Endothelial cell of umbilical vein (primary cell): ENCODE results near the gene PGM2L1. TPM values are rescaled to one million over a fixed set of nuclear protein-coding genes. Genes with fewer than 3 reads are reported as not detected.

Experiments used
- BruUV-seq: library from RNA; stranded (reverse); fragments of 400-500 nt; replicated peaks from 2 replicates; lab custom pipeline; 2021; lab: Mats Ljungman, UMichigan
- CTCF ChIA-PET: fragments of 300-600, 350-600 bp; sonication (Branson Sonifier 250); formaldehyde crosslinking; loops from one replicate; lab custom pipeline; 2021; ENCODE audit warnings: antibody characterized with exemption, inconsistent platforms; lab: Charles Lee
- POLR2A ChIA-PET: fragments of 300-600, 350-600 bp; sonication (Branson Sonifier 250); formaldehyde crosslinking; loops from one replicate; lab custom pipeline; 2021; ENCODE audit warnings: antibody characterized with exemption, inconsistent platforms; lab: Charles Lee
- DNase-seq: peaks from one replicate; pipeline ENCODE4 v3.0.0-alpha.2; 2011; ENCODE audit warnings: low read depth, low spot score
- FAIRE-seq: peaks from 2 replicates; lab custom pipeline; 2011; peaks lifted over from hg19 to GRCh38; lab: Jason Lieb, UNC
- H2AFZ ChIP-seq: 2 replicates; pipeline ENCODE4 v1.6.0; 2012; ENCODE audit warnings: low read depth, low read length, control low read depth, inconsistent platforms
- H3K27ac ChIP-seq: 2 replicates; pipeline ENCODE4 v1.5.1; 2011; ENCODE audit warnings: low read depth, mild to moderate bottlenecking, control low read depth, low read length, moderate library complexity; ENCODE audit not compliant: insufficient read depth
- H3K27me3 ChIP-seq, 2 experiments: 2 replicates each; pipeline versions ENCODE4 v1.6.0 to v1.6.1; 2011; ENCODE audit warnings: low read length in 2 of 2, mixed read lengths in 1 of 2; ENCODE audit not compliant: control insufficient read depth in 2 of 2, insufficient read depth in 2 of 2
- H3K36me3 ChIP-seq, 2 experiments: 2 replicates in 1 of 2; 3 replicates in 1 of 2; pipeline ENCODE4 v1.5.1; 2011; ENCODE audit warnings: low read length in 2 of 2, mild to moderate bottlenecking in 1 of 2, moderate library complexity in 1 of 2; ENCODE audit not compliant: control insufficient read depth in 2 of 2, insufficient read depth in 2 of 2; ENCODE audit errors: extremely low read depth in 1 of 2
- H3K4me1 ChIP-seq: 3 replicates; pipeline ENCODE4 v1.5.1; 2011; ENCODE audit warnings: mild to moderate bottlenecking, low read length; ENCODE audit not compliant: control insufficient read depth, insufficient read depth; ENCODE audit errors: extremely low read depth
- H3K4me2 ChIP-seq: 2 replicates; pipeline ENCODE4 v1.6.1; 2011; ENCODE audit warnings: low read length, control low read depth, mixed read lengths; ENCODE audit not compliant: insufficient read depth
- H3K4me3 ChIP-seq, 3 experiments: fragments of 200-600 bp in 1 of 3; sonication (generic), shearing (Covaris generic) in 1 of 3; replicated peaks in 1 of 3; 2 replicates each; pipeline ENCODE4 v1.5.1; 2011 to 2016; ENCODE audit warnings: control low read depth in 3 of 3, low read length in 3 of 3, mild to moderate bottlenecking in 2 of 3, inconsistent platforms in 1 of 3, low read depth in 1 of 3, moderate library complexity in 1 of 3; ENCODE audit not compliant: insufficient read depth in 1 of 3
- H3K79me2 ChIP-seq: 2 replicates; pipeline ENCODE4 v1.6.0; 2012; ENCODE audit warnings: low read length, inconsistent platforms; ENCODE audit not compliant: control insufficient read depth, insufficient read depth
- H3K9ac ChIP-seq: replicated peaks from 2 replicates; pipeline ENCODE3; 2011; ENCODE audit warnings: low read length, control low read depth; ENCODE audit not compliant: insufficient read depth; ENCODE audit errors: extremely low read depth
- H3K9me1 ChIP-seq: replicated peaks from 3 replicates; pipeline ENCODE4 v1.6.0; 2011; ENCODE audit warnings: mild to moderate bottlenecking, low read length; ENCODE audit not compliant: control insufficient read depth, insufficient read depth; ENCODE audit errors: extremely low read depth
- H3K9me3 ChIP-seq: replicated peaks from 2 replicates; pipeline ENCODE4 v1.5.1; 2012; ENCODE audit warnings: low read length, inconsistent platforms; ENCODE audit not compliant: control insufficient read depth, insufficient read depth
- H4K20me1 ChIP-seq: replicated peaks from 2 replicates; pipeline ENCODE3; 2011; ENCODE audit warnings: mild to moderate bottlenecking, low read length; ENCODE audit not compliant: control insufficient read depth, insufficient read depth; ENCODE audit errors: extremely low read depth
- EZH2 ChIP-seq: IDR thresholded peaks from 2 replicates; pipeline ENCODE4 v1.6.1; 2012; ENCODE audit warnings: borderline replicate concordance, low read depth, mild to moderate bottlenecking, moderate library complexity, low read length, inconsistent platforms; ENCODE audit not compliant: severe bottlenecking
- FOS ChIP-seq: IDR thresholded peaks from 2 replicates; pipeline ENCODE4 v1.6.1; 2011; ENCODE audit warnings: mild to moderate bottlenecking, low read length, moderate library complexity, borderline replicate concordance; ENCODE audit not compliant: insufficient read depth
- GATA2 ChIP-seq: IDR thresholded peaks from 2 replicates; pipeline ENCODE4 v1.7.0; 2011; ENCODE audit warnings: low read depth, mild to moderate bottlenecking, moderate library complexity, mixed read lengths, low read length; ENCODE audit not compliant: insufficient read length, insufficient read depth
- JUN ChIP-seq: IDR thresholded peaks from 2 replicates; pipeline ENCODE4 v1.6.1; 2011; ENCODE audit warnings: borderline replicate concordance, low read depth; ENCODE audit not compliant: insufficient read length, insufficient read depth
- MYC ChIP-seq: IDR thresholded peaks from one replicate; pipeline ENCODE4 v1.6.1; 2011; ENCODE audit warnings: mild to moderate bottlenecking, low read depth, low read length
- POLR2A ChIP-seq: IDR thresholded peaks from 2 replicates; pipeline ENCODE4 v1.6.1; 2012; ENCODE audit warnings: low read depth, mild to moderate bottlenecking, control low read depth, low read length
- POLR2AphosphoS5 ChIP-seq: IDR thresholded peaks from 2 replicates; pipeline ENCODE4 v1.6.1; 2012; ENCODE audit warnings: low read depth, mild to moderate bottlenecking, control low read depth, low read length, moderate library complexity; ENCODE audit not compliant: insufficient read depth
- dilution Hi-C: fragments of 300-500 bp; cut with MboI; formaldehyde crosslinking; loops from one replicate; pipeline ENCODE4 v1.15.0; 2019; ENCODE audit warnings: low sequenced_read_pairs; ENCODE audit not compliant: extremely low pct_ligation_motif_present
- intact Hi-C: fragments of 100-400 bp; cut with micrococcal nuclease; formaldehyde crosslinking; loops from one replicate; pipeline ENCODE4 v1.10.0; 2022
- polyA plus RNA-seq, 4 experiments: library from polyadenylated mRNA; depleted of rRNA in 3 of 4; stranded (reverse) in 3 of 4; unstranded in 1 of 4; fragments of >200 nt; gene quantifications; 2 replicates each; pipeline versions ENCODE4 v1.2.1 to v1.2.3, GENCODE V29; 2011 to 2012; ENCODE audit warnings: missing spikeins in 1 of 4
- total RNA-seq: library from RNA; stranded (reverse); gene quantifications from 2 replicates; pipeline ENCODE4 v1.2.3, GENCODE V29; 2021
- TF ChIP-seq, protein P1 (sequence below): IDR thresholded peaks from 2 replicates; pipeline ENCODE4 v1.6.1; 2011; ENCODE audit not compliant: insufficient read depth, insufficient read length
- TF ChIP-seq, protein P2 (sequence below), 2 donors: IDR thresholded peaks; 1 replicate in 1 of 2; 2 replicates in 1 of 2; pipeline ENCODE4 v1.5.1; 2011; ENCODE audit warnings: low read length in 2 of 2, mild to moderate bottlenecking in 2 of 2, moderate library complexity in 2 of 2, control low read depth in 1 of 2, inconsistent platforms in 1 of 2, low read depth in 1 of 2; ENCODE audit not compliant: insufficient read depth in 1 of 2; ENCODE audit errors: extremely low read depth in 1 of 2

Gene PGM2L1
- total and polyA plus RNA-seq, 2 donors (not counting 3 experiments of a cell fraction or from before 2014, with no cell fraction given) = 7.9 to 31.4 TPM

DNA sequence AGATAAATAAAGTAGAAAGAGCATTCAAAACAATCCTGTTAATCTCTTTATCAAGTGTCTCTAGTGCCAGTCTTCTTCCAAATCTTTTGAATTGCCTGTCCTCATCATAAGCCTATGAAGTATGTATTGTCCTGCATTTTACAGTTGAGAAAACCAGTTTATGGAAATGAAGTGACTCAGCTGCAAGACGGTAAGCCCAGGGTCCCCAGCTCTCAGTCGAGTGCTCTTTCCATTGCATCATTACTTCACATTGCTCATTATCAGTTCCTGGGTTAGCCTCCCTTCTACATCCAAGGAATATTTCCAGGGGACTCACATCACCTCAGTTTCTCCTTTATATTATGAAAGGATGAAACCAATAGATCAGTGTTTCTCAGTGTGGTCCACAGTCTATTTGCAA lies 77.7 kb downstream of the PGM2L1 start:
- ChIA-PET CTCF (interaction anchor here (1.1 to 4.9 kb wide), 10 partner anchors 16 to 130 kb away, joined by 3 to 136 read pairs (median 6); no protein-coding TSS in a partner anchor), POLR2A (no interaction called here)
- H3K9ac ChIP-seq = no peak overlapping the region
- H4K20me1 ChIP-seq = no peaks in the 10 kb centered on the region
- H3K27ac ChIP-seq = peak overlapping the region; percentile 87
- peak; percentile 46 for DNase-seq
- TF ChIP-seq POLR2AphosphoS5 (no peak), EZH2 (no peak), GATA2 (no peak), FOS (no peak), MYC (no peak), POLR2A (no peak), JUN (no peak)
- TF ChIP-seq, protein P1, sequence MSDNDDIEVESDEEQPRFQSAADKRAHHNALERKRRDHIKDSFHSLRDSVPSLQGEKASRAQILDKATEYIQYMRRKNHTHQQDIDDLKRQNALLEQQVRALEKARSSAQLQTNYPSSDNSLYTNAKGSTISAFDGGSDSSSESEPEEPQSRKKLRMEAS = no peak
- TF ChIP-seq, protein P2, sequence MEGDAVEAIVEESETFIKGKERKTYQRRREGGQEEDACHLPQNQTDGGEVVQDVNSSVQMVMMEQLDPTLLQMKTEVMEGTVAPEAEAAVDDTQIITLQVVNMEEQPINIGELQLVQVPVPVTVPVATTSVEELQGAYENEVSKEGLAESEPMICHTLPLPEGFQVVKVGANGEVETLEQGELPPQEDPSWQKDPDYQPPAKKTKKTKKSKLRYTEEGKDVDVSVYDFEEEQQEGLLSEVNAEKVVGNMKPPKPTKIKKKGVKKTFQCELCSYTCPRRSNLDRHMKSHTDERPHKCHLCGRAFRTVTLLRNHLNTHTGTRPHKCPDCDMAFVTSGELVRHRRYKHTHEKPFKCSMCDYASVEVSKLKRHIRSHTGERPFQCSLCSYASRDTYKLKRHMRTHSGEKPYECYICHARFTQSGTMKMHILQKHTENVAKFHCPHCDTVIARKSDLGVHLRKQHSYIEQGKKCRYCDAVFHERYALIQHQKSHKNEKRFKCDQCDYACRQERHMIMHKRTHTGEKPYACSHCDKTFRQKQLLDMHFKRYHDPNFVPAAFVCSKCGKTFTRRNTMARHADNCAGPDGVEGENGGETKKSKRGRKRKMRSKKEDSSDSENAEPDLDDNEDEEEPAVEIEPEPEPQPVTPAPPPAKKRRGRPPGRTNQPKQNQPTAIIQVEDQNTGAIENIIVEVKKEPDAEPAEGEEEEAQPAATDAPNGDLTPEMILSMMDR (IDR thresholded peaks at IDR 0.05; ENCODE audit: extremely low read depth in 1 of 2, insufficient read depth in 1 of 2, low read depth in 1 of 2, low read length in 2 of 2) = no peak
- no peak overlapping the region for H3K4me3 ChIP-seq
- H3K9me3 ChIP-seq = no peaks in the 10 kb centered on the region
- intact Hi-C loops (loop anchor here (2.0 to 5.0 kb wide), 3 partner anchors 128 to 338 kb away; partner anchors contain the start of genes C2CD3, PPME1 and UCP2), dilution Hi-C loops (no loop called here)
- BruUV-seq = no TSS peak
- no peak overlapping the region for H3K4me2 ChIP-seq
- H3K9me1 ChIP-seq = no peaks in the 10 kb centered on the region
- no peaks in the 10 kb centered on the region for H3K79me2 ChIP-seq
- peaks cover 49% of the 10 kb centered on the region for H3K4me1 ChIP-seq
- H3K27me3 ChIP-seq = no peaks in the 10 kb centered on the region
- FAIRE-seq = no peak
- no peaks in the 10 kb centered on the region for H3K36me3 ChIP-seq
- peak overlapping the region; percentile 36 for H2AFZ ChIP-seq
